Umbilical cord (tissue), 2 donors: Measurements from ENCODE around the gene CNOT2. TPM values are rescaled to one million over a fixed set of nuclear protein-coding genes. Genes with fewer than 3 reads are reported as not detected.

ENCODE experiments used
- DNase-seq: peaks from one replicate; pipeline ENCODE4 v3.0.0-alpha.2; 2015; ENCODE audit warnings: low spot score
- total RNA-seq: library from RNA; depleted of rRNA; stranded (reverse); fragments of >200 nt; gene quantifications from one replicate; pipeline ENCODE4 v1.2.3, GENCODE V29; 2014; ENCODE audit warnings: low replicate concordance; ENCODE audit not compliant: insufficient read depth

CNOT2 gene, protein sequence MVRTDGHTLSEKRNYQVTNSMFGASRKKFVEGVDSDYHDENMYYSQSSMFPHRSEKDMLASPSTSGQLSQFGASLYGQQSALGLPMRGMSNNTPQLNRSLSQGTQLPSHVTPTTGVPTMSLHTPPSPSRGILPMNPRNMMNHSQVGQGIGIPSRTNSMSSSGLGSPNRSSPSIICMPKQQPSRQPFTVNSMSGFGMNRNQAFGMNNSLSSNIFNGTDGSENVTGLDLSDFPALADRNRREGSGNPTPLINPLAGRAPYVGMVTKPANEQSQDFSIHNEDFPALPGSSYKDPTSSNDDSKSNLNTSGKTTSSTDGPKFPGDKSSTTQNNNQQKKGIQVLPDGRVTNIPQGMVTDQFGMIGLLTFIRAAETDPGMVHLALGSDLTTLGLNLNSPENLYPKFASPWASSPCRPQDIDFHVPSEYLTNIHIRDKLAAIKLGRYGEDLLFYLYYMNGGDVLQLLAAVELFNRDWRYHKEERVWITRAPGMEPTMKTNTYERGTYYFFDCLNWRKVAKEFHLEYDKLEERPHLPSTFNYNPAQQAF
- 212 TPM for total RNA-seq

DNA sequence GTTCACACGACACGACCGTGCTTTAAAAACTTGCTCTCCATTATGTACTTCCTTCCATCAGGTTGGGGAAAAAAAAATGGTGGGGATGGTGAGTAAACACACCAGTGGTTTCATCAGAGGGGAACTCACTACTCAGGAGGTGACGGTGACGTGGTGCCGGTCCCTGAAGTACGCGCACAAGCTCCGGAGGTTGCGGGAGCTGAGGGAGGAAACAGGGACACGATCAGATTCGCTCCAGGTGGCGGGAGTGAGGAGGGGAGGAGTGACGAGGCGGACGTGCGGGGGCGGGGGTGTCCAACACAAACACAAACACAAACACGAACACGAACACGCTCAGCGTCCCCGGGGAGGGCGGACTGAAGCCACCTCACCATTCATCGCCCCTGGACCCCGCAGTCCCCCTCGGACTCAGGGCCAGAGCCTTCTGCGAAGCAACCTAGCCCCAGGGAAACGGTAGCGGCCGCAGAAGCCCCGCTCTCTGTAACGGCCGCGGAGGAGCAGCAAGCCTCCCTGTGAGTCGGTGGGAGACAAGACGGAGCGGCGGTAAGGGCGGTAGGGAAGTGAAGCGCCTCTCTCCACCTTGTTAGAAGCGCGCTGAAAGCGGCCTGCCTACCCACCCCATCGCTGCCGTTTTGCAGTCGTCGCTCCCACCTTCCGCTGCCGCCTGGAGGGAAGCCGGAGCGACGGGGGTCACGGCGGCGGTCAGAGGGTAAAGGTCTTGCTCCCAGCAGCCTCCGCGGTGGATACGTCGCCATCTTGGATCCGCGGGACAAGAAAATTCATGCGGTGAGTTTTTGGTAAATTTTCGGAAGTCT lies at the start of gene CNOT2:
TSS of gene CNOT2 (plus strand) at position 739 of the 815 bp plus-strand sequence. CDS start 34,794 bp downstream, outside the sequence.
- DNase-seq, result peak; percentile 95

DNA sequence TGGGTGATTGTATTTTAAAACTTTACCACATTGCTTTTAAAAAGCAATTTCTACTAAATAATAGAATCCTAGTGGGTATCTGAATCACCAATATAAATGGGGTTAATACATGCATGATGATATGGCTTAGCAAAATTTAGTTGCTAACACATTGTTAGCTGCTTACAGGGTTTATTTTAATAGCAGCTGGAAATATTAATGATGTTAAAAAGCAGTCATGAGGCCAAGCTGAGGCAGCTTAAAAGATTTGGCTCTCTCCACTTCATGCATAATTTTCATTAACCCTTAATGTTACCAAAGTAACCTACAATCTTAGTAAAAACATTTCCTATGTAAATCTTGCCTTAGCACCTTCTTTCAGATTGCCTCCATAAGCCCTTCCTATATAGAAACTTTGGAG lies 49.2 kb upstream of the CNOT2 start:
- DNase-seq, result no peak

DNA sequence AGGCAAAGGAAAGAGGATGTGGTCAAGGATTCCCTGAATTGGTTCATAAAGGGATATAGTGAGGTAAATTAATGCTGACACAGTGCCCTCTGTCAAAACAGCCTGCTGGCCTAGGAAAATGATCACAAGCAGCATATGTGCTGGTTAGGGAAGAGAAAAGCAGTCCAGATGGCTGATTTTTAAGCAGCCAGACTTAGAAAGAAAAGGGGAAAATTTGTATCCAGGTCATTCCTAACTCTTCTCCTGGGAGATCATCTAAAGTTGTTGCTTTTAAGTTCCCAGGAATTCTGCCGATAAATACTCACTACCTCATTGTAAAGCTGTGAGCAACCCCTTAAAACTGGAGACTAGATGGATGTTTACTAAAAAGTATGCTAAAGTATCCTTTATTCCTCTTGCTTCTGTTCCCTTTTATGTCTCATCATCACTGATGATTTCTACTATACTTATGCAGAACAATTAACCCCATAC lies 46.4 kb upstream of the CNOT2 start:
- peak; percentile 72 for DNase-seq

DNA sequence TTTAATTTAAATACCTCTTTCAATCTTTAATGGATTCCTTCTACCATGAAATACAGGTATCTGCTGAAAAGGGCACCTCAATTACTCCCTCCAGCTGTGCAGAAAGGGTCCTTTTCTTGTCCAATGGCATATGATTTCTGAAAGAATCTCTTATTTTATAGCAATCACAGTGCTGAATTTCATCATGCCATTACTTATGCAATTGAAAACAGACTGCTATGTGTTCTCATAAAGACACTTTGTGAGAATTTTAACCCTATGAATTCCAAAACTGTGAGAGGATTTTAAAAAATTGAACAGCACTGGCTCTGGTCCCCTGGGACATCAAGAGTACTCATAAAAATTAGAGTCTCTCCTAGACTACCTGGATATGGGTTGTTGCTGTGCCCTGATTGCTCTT lies 45.9 kb upstream of the CNOT2 start:
- peak; percentile 48 for DNase-seq

DNA sequence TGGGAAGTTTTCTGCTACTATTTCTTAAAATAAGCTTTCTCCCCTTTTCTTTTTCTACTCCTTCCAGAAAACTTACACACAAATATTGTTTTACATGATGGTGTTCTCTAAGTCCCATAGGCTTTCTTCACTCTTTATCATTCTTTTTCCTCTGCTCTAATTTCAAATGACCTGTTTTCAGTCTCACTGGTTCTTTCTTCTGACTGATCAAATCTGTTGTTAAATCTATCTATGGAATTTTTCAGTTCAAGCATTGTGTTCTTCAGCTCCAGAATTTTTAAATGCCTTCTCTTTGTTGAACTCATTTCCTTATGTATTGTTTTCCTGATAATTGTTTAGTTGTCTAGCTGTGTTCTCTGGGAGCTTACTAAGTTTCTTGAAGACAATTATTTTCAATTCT lies 29.5 kb upstream of the CNOT2 start:
- DNase-seq, result no peak

DNA sequence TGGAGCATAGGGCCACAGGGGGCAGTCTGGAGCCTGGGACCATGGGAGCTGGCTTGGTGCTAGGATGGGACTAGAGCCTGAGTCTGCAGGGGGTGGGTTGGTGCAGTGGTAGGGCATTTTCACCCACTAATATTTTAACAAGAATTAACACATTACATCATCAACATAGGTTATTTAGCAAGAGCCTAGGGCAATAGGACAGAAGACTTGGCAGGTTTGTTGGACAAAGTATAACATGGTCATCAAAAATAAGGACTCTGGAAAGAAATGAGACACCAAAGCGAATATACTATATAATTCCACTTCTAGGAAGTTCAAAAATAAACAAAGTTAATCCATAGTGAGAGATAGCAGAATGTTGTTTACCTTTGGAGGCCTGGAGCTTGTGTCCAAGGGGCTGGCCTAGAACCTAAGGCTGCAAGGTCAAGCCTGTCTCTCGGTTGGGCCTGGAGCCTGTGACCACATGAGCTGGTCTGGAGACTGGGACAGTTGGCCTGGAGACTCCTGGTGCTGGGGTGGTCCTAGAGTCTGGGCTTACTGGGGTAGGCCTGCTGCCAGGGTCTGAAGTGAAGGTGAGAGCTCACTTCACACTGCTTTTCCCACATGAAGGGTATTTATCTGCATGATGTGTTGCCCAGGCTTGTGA lies 28.1 kb upstream of the CNOT2 start:
- DNase-seq, result no peak

DNA sequence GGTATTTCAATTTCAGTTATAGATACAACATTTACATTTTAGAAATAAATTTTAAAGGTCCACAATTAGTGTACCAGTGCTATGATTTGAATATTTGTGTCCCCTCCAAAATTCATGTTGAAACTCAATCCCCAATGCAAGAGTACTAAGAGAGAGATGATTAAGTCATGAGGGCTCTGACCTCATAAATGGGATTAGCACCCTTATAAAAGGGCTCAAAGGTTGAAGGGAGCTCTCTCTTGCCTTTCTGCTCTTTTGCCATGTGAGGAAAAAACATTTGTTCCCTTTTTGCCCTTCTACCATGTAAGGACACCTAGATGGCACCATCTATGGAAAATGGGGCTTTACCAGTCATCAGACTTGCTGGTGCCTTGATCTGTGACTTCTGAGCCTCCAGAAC lies 25.8 kb upstream of the CNOT2 start:
- DNase-seq, result no peak

DNA sequence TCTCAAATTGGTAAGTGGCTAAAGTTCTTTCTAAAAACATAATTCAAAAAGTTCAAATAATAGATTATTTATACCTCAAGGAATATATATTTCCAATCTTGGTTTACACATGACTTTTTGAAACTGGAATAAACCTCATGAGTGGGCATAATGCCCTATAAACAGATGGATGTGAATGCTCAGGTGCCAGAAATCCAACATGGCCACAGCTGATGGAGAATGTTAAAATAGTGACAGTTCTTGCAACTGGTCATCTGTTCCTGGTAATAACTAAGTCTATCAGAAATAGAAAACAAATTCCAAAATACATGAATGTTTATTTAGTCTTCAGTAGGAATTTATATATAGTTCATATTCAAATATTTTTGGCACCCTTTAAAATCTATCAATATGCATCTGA lies 21.6 kb upstream of the CNOT2 start:
- no peak for DNase-seq

DNA sequence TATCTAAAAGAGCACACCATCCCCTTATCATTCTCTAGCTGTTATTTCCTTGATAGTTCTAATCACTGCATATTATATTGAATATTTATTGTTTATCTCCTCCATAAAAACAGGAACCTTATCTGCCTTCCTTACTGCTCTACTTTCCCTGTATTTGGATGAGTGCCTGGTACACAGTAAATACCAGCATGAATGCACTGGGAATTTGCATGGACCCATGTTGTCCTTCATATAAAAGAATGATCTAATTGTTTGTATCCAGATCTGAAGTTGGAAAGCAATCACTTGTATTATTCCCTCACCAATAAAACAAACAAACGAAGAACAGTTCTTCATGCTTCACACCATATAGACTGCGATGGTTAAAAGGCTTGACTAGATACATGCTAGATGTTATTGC lies 15.3 kb upstream of the CNOT2 start:
- no peak for DNase-seq

DNA sequence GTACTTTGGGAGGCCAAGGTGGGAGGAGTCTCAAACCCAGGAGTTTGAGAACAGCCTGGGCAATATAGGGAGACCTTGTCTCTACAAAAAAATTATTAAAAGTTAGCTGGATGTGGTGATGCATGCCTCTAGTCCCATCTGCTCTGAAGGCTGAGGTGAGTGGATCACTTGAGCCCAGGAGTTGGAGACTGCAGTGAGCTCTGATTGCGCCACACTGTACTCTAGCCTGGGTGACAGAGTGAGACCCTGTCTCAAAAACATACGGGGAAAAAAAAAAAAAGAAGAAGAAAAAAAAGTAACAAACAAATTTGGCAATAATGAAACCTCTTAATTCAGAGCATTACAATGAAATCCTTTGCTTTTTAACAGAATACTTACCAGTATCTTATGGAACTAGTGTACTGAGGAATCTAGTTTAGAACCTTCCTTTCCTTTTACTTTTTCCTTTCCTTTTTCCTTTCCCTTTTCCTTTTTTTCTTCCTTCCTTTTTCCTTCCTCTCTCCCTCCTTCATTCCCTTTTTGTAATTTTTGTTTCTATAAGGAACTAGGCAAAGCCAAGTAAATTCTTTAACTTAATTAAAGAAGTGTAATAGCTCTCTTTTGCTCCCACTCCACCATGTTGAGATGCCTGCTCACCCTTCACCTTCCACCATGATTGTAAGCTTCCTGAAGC lies 12.2 kb upstream of the CNOT2 start:
- no peak for DNase-seq

DNA sequence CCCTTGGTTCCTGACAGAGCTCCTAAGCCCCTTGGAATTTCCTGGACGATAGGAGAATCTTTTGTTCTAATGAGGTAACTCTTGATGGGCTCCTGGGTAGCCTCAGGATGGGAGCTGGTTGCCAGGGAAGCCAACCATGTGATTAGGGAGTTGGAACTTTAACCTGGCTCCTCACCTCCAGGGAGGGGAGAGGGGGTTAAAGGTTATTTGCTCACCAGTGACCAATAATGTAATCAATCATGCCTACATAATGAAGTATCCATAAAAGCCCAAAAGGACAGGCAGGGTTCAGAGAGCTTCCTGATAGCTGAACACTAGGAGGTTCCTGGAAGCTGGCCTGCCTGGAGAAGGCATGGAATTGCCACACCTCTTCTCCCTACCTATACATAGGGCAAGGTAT lies 6.2 kb upstream of the CNOT2 start:
- no peak for DNase-seq

DNA sequence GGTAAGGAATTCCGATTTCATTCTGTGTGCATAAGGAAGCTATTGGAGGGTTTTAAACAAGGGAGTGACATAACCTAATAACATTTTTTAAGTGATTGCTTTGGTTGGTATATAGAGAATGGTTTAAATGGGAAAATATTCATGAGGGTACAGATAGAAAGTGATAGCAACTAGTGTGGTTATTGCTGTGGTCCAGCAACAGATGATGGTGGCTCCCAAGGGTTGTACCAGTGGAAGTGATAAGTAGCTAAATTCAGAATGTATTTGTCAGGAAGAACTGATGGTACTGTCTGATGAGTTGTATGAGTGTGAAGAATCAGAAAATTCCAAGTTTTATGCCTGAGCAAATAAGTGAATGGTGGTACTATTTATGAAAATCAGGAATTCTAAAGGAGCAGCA lies 2.6 kb upstream of the CNOT2 start:
- no peak for DNase-seq

DNA sequence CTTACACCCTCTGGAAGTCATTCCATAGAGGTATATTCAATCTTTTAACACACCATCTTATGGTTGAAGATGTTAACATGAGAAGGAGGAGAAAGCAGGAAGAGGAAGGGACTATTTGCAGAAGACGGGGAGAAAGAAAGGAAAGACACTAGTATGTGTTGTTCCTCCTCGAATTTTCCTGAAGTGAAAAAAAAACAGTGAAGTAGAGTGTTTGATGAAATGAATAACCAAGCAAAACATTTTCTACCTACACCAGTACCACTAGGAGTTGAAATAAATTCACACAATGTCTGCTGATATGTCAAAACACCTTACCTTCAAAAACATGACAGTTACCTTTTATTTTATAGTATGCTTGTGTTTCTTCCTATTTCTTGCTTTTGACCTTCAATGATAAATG lies 1.4 kb upstream of the CNOT2 start:
- DNase-seq, result no peak

DNA sequence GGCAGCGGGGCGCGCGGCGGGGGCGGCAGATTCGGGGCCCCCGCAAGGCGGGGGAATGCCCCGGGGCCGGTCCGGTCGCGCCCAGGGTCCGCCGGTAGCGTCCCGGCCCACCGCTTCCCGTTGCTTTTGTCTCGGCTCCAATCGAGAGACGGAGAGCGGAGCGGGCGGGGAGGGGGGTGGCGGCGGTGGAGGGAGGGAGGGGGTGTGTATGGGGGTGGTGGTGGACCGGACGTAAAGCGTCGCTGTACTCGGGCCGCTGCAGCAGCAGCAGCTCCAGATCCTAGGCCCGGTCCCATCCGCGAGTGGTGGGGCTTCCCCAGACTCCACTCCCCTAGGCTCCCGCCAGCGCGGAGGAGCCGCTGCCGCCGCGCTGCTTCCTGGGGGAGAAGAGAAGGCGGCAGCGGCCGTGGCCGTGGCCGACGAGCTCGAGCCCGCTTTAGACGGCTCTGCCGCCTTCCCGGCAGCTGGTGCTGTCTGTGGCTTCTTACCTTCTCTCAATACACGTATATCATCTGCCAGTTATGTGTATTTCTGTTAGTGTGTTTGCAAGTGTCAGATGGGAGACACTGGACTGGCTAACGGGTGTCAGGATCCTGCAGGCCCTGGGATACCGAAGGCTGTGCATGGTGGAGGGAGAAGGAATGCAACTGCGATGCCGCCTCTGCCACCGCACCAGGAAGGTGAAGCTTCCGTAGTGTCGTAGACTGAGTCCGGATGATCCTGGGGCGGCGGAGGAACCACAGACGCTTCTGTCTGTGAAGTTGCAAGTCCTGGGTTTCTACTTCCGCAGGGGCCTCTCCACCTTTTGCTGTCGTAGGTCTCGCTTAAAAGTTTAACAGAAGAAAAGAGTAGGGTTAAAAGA lies 508 bp downstream of the CNOT2 start:
- DNase-seq, result peak; percentile 78

DNA sequence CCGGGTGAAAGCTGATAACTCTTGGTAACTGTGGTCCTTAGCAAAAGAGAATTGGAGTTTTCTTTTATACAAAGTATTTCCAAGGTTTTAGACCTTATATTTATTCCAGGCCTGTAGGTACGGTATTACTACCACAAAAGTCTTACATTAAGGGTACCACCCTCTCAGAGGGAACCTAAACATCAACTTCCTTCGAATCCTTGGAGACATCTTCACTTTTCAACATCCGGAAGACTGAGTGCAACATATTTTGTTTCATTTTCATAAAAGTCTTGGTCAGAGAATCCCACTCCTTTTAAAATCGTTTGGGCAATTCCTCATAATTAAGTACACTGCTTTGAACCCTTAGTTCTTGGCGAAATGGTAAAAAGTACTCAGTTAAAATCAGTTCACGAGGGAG lies 1.2 kb downstream of the CNOT2 start:
- DNase-seq, result peak; percentile 7

DNA sequence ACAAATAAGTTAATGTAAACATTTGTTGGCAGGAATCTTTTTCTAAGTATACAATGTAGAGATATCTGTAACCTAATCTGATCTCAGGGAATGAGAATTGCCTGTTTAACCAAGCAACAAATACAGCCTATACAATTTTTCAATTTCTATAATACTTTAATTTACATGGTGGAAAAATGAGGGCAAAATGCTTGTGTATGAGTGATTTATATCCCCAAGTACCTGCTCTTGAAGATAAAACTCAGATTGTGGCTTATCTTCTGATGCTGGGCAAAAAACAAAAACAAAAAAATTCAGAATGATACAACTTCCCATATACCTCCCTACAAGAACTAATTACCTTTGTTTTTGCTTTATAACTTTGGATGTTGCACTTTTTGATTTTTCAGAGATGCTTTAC lies 2.2 kb downstream of the CNOT2 start:
- no peak for DNase-seq

DNA sequence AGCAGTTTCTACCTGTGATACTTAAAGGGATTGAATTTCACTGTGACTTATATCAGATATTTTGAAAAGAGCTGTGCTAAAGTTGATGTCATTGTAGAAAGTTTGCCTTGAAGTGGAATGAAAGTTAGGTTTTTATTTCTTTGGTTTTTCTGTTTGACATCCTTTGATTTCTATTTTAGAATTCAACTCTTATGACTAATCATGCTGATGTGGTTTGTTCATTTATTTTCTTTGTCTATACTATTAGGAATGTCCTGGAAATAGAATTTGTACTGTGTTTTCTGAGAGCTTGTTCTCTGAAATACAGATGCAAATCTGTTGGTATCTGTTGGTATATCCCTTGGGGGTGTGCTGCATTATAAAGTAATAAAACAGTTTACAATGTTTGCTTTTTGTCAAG lies 3.3 kb downstream of the CNOT2 start:
- no peak for DNase-seq

DNA sequence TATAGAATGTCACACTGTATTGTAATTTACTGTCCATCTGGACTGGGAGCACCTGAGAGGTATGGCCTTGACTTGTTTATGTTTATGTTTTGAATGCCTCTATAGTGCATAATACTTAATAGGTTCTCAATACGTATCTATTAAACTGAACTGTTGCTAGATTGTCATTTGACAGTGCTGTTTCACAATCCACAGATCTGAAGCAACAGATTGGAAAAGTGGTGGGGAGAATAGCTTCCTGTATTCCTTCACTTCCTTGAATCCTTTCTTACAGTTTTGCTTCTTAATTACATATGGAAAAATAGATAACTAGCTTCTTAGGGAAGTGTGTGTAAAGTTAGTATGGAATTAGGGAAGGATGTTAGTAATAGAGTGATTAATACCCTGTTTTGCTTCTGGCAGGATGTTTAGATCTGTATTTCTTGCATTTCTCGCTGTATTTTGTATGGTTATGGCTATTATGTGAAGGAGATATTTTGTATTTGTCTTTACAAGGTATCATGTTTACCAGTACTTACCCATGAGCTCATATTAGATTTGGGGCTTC lies 4.5 kb downstream of the CNOT2 start:
- DNase-seq, result no peak

DNA sequence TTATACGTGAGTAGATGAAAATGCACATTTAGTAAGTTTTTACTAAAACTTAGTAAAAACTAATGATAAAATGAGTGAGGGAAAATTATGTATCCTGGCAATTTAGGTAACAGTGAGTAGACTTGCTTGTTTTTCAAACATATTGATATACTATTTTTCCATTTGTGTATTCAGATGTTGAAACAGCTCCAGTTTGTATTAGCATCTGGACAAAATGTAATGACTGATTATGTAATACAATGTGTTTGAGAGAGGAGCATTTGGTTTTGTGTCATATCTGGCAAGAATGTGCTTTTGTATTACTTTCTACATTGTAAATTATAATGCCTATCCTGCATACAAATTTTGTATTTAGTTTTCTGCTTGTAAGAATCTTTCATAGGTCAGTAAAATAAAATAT lies 5.6 kb downstream of the CNOT2 start:
- no peak for DNase-seq

DNA sequence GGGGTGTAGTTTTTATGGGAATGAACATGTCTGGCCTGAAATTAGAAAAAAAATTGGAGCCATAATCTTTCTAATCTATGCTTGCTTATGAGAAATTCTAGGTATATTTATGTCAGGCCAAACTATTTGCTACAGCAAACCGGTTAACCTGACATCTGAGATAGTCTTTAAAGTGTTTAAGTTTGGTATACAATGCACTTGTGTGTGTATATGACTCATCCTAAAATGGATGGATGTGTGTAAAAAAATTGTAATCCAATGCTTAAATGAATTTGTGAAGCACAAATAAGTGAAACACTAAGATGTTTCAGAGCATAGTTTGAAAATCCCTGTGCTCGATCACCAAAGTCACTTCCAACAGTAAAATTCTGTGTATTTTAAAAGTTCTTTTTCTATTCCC lies 6.7 kb downstream of the CNOT2 start:
- no peak for DNase-seq
